EL (cell line): ENCODE measurements around the gene RAB14.

Experiments used
- DNase-seq: peaks from one replicate; pipeline ENCODE4 v3.0.0-alpha.2; 2016

The RAB14 gene

GRCh38 chr9:121218357-121219027 lies 16.8 kb upstream of the RAB14 start:
- no peak for DNase-seq

GRCh38 chr9:121217609-121218292 lies 16.1 kb upstream of the RAB14 start:
- DNase-seq = peak; percentile 53

- DNase-seq = no peak
Observed at GRCh38 chr9:121216271-121216805, 14.7 kb upstream of the RAB14 start.

GRCh38 chr9:121214005-121214404 lies 12.3 kb upstream of the RAB14 start:
- no peak for DNase-seq

DNA sequence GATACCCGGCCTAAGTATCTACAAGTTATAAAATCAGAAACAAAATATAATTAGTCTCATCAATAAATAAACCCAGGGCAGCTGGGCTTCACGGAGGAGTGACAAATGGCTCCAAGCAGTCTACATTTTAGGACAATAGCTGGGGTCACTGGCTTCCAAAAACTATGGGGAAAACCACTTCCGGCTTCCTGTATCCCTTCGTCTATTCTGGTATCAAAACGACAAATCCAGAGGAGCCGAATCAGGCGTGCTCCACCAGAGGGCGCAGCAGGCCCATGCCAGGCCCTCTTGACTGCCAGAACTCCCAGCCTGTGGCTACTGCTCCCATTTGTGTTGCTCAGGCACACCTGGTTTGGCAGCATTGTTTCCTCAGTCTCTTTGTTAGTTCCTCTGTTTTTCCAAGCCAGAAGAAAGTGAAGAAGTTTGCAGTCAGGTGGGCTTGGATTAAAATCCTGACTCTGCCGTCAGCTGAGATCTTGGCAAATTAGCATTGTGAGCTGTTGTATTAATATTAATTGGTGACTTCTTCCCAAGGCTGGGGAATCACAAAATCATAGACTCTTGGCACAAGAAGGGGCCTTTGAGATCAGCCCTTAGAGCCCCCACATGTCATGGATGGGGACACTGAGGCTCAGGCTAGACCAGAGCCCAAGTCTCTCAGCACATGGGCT lies 11.6 kb upstream of the RAB14 start:
- peak; percentile 90 for DNase-seq

- DNase-seq = no peak
Observed at GRCh38 chr9:121210536-121210935, 8.9 kb upstream of the RAB14 start.

GRCh38 chr9:121207371-121207940 lies 5.8 kb upstream of the RAB14 start:
- no peak for DNase-seq

GRCh38 chr9:121206516-121207370 lies 5.1 kb upstream of the RAB14 start:
- no peak for DNase-seq

DNA sequence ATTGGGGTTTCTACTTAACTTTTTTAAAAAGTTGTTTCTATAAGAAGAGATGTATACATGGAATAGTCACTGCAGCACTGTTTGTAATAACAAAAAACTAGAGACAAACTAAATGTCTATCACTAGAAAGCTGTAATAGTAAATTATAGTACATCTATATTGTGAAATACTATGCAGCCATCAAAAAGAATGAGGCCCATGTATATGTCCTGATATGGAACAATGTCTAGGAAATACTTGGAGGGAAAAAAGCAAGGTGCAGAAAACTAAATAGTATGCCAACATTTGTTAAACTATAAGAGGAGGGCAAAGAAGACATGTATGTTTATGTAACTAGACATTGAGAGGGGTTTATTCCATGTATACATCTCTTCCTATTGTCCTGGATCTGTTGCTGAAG lies 2.9 kb upstream of the RAB14 start:
- no peak for DNase-seq

DNA sequence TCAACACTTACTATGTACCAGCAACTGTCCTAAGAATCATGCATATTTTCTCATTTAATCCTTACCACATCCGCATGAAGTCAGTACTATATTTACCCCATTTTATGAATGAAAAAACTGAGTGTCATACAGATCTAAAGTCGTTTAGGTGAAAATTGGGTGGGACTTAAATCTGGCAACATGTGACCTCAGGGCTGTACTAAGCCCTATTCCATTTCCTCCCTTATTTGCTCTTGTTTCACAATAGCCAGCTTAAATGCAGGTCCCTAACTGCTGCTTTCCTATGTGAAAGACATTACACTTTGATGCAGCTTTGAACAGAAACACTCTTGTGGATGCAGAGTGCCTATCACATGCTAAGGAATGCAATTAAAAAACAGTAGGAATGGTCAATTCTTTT lies 2.5 kb upstream of the RAB14 start:
- no peak for DNase-seq

- DNase-seq = peak; percentile 35
Observed at GRCh38 chr9:121201045-121201737, 478 bp downstream of the RAB14 start.

- no peak for DNase-seq
Observed at GRCh38 chr9:121200356-121200755, 1.3 kb downstream of the RAB14 start.

DNA sequence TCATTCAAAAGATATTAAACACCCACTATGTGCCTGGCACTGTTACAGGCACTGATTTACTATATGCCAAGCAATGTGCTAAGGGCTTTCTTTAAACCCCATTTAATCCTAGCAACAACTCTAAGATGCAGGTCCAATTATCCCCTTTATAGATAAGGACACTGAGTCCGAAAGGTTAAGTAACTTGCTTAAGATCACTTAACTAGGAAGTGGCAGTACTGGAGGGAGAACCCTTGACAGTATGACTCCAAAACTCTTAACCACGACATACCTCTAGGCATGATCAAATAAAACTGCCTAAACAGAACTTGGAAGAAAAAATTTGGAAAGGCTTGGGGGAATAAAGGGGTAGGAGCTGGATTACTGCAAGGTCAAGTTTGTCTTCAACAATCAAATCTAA lies 1.7 kb downstream of the RAB14 start:
- DNase-seq = peak; percentile 32

GRCh38 chr9:121198512-121199042 lies 3.1 kb downstream of the RAB14 start:
- DNase-seq = no peak

DNA sequence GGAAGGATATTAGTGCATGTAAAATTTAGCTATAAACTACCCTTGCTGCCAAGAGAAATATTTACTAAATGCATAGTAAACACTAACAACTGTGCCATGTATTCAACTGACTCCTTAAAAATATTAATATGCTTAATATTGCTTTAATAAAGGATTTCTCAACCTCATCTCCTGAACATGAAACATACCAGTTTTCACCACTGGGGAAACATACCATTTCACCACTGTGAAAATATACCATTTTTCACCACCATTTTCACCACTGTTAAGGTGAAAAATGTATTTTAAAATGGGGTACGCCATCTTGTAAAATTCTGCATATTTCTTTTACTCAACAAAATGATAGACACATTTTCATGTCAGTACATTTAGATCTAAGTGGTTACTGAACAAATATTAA lies 4.5 kb downstream of the RAB14 start:
- no peak for DNase-seq

- no peak for DNase-seq
Observed at GRCh38 chr9:121196389-121196788, 5.3 kb downstream of the RAB14 start.

DNA sequence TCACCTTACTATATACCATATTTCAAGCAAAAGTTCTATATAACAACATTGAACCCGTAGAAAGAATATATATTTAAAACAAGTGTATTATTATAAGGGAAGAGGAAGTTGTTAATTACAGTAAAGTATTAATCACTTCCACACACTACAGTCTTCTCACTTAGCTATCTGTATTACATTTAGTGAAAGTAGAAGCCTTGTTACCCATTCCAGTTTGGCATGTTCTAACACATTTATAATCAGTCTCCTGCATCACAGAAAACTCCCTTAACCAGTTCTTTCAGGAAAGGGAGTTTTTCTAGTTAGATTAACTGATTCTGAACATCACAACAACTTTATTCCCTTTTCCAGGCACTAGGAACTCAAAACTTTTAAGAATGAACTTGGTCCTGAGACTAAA lies 6.9 kb downstream of the RAB14 start:
- DNase-seq = no peak

GRCh38 chr9:121192959-121193640 lies 8.6 kb downstream of the RAB14 start:
- no peak for DNase-seq

DNA sequence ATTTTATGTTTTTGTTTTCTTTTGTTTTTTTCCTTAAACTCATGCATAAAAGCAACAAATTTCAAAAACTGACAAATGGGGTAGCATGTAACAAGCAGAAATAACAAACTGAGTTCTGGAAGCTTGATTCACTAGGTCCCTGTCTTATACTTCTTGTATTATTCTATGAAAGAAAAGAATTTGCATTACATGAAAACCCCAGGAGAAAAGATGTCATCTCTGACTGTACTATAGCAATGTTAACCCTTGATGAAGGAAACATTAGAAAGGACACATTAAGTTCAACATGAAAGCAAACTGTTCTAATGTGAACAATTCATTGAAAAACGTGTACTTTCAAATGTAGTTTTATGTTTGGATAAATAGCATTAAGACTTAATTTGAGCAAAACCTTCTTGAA lies 9.2 kb downstream of the RAB14 start:
- DNase-seq = no peak

DNA sequence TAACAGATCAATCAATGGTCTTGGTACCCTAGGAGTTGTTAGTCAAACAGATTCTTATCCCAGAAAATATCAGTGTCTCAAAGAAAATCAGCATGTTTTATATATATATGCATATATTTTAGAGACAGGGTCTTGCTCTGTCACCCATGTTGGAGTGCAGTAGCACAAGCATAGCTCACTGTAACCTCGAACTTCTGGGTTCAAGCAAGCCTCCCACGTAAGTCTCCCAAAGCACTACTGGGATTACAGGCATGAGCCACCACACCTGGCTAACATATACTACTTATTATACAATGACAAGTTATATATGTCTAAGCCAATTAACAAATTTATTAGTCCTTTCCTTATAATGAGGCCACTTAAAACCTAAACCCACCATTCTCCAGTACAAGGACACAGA lies 10.4 kb downstream of the RAB14 start:
- no peak for DNase-seq

GRCh38 chr9:121189660-121190059 lies 12.0 kb downstream of the RAB14 start:
- no peak for DNase-seq
